Activated T-helper 17 cell treated with anti-CD3 and anti-CD28 coated beads, Interleukin-2, amount 50 U/mL, for 72 hours (primary cell): ENCODE results near the gene TGFBR3L. TPM values are rescaled to one million over a fixed set of nuclear protein-coding genes. Genes with fewer than 3 reads are reported as not detected.
A peak's percentile ranks its signal among the peaks of the same experiment; 100 is the strongest.
"Not testable (repeated sequence)": the region's sequence is repeated elsewhere in the genome, so short reads cannot be mapped to it uniquely, and the experiment has no call there.

Source experiments
- ATAC-seq: fragments of 150-1000 bp; cut with Tn5 transposase; replicated peaks from 2 replicates; pipeline ENCODE4 v1.10.0; 2021; ENCODE audit warnings: mild to moderate bottlenecking, moderate library complexity
- H3K27ac Mint-ChIP-seq: one replicate; pipeline ENCODE4 v1.8.0; 2022; ENCODE audit warnings: mixed read lengths
- H3K27me3 Mint-ChIP-seq: one replicate; pipeline ENCODE4 v1.8.0; 2022; ENCODE audit warnings: mixed read lengths
- H3K36me3 Mint-ChIP-seq: one replicate; pipeline ENCODE4 v1.8.0; 2022; ENCODE audit warnings: low read depth, mild to moderate bottlenecking, mixed read lengths
- H3K4me1 Mint-ChIP-seq: one replicate; pipeline ENCODE4 v1.8.0; 2022; ENCODE audit warnings: mixed read lengths
- H3K4me3 Mint-ChIP-seq: one replicate; pipeline ENCODE4 v1.8.0; 2022; ENCODE audit warnings: mild to moderate bottlenecking, mixed read lengths
- H3K9me3 Mint-ChIP-seq: one replicate; pipeline ENCODE4 v1.8.0; 2022; ENCODE audit warnings: mixed read lengths
- total RNA-seq, 2 donors: library from RNA; stranded (reverse); gene quantifications; one replicate each; pipeline ENCODE4 v1.2.3, GENCODE V29; 2022

TGFBR3L gene
- total RNA-seq, 2 donors from 2014 or later, result 3.7 to 7.6 TPM

GRCh38 chr19:7893362-7894101 lies 21.1 kb upstream of the TGFBR3L start:
- not testable (repeated sequence) for H3K4me3 Mint-ChIP-seq, ATAC-seq, H3K27ac Mint-ChIP-seq, H3K4me1 Mint-ChIP-seq, H3K9me3 Mint-ChIP-seq, H3K36me3 Mint-ChIP-seq, H3K27me3 Mint-ChIP-seq

GRCh38 chr19:7894612-7895309 lies 19.9 kb upstream of the TGFBR3L start:
- Mint-ChIP-seq H3K4me1 (no peaks in the 10 kb centered on the region), H3K36me3 (no peaks in the 10 kb centered on the region), H3K4me3 (no peak overlapping the region), H3K27ac (peak overlapping the region; percentile 15), H3K9me3 (no peaks in the 10 kb centered on the region), H3K27me3 (no peaks in the 10 kb centered on the region)
- no peak for ATAC-seq

- no peak overlapping the region for H3K4me3 Mint-ChIP-seq
- no peaks in the 10 kb centered on the region for H3K9me3 Mint-ChIP-seq
- H3K36me3 Mint-ChIP-seq, result no peaks in the 10 kb centered on the region
- no peak for ATAC-seq
- H3K27ac Mint-ChIP-seq, result no peak overlapping the region
- H3K27me3 Mint-ChIP-seq, result no peaks in the 10 kb centered on the region
- no peaks in the 10 kb centered on the region for H3K4me1 Mint-ChIP-seq
Observed at GRCh38 chr19:7895565-7895964, 19.1 kb upstream of the TGFBR3L start.

- Mint-ChIP-seq H3K9me3 (no peaks in the 10 kb centered on the region), H3K4me1 (no peaks in the 10 kb centered on the region), H3K36me3 (no peaks in the 10 kb centered on the region), H3K27me3 (no peaks in the 10 kb centered on the region), H3K4me3 (no peak overlapping the region), H3K27ac (no peak overlapping the region)
- ATAC-seq, result no peak
Observed at GRCh38 chr19:7897292-7897691, 17.3 kb upstream of the TGFBR3L start.

- Mint-ChIP-seq H3K27me3 (no peaks in the 10 kb centered on the region), H3K9me3 (no peaks in the 10 kb centered on the region), H3K36me3 (peaks cover 9% of the 10 kb centered on the region), H3K27ac (no peak overlapping the region), H3K4me3 (no peak overlapping the region), H3K4me1 (no peaks in the 10 kb centered on the region)
- ATAC-seq, result no peak
Observed at GRCh38 chr19:7898967-7899366, 15.7 kb upstream of the TGFBR3L start.

GRCh38 chr19:7899751-7900378 lies 14.8 kb upstream of the TGFBR3L start:
- Mint-ChIP-seq H3K27me3 (no peaks in the 10 kb centered on the region), H3K4me1 (peaks cover 4% of the 10 kb centered on the region), H3K36me3 (peaks cover 17% of the 10 kb centered on the region), H3K4me3 (no peak overlapping the region), H3K9me3 (no peaks in the 10 kb centered on the region), H3K27ac (no peak overlapping the region)
- ATAC-seq, result no peak

GRCh38 chr19:7900401-7900870 lies 14.2 kb upstream of the TGFBR3L start:
- Mint-ChIP-seq H3K4me1 (peaks cover 7% of the 10 kb centered on the region), H3K36me3 (peaks cover 23% of the 10 kb centered on the region), H3K9me3 (no peaks in the 10 kb centered on the region), H3K4me3 (no peak overlapping the region), H3K27ac (no peak overlapping the region), H3K27me3 (no peaks in the 10 kb centered on the region)
- no peak for ATAC-seq

- no peak for ATAC-seq
- Mint-ChIP-seq H3K27ac (no peak overlapping the region), H3K9me3 (no peaks in the 10 kb centered on the region), H3K27me3 (no peaks in the 10 kb centered on the region), H3K36me3 (peaks cover 28% of the 10 kb centered on the region), H3K4me3 (no peak overlapping the region), H3K4me1 (peaks cover 7% of the 10 kb centered on the region)
Observed at GRCh38 chr19:7900931-7901330, 13.7 kb upstream of the TGFBR3L start.

DNA sequence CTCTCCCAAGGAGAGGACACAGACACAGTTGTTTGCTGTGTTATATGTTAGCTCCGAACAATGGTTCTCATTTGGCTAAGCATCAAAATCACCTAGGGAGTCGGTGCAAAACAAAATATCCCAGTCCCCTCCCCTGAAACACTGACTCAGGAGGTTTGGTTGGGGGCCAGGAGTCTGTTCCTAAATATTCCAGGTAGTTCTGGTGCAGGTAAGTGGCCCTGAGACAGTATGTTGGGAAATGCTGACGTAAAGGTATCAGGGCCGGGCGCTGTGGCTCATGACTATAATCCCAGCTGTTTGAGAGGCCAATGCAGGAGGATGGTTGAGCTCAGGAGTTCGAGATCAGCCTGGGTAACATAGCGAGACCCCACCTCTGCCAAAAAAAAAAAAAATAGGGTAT lies 13.3 kb upstream of the TGFBR3L start:
- Mint-ChIP-seq H3K27ac (no peak overlapping the region), H3K4me3 (no peak overlapping the region), H3K36me3 (peaks cover 32% of the 10 kb centered on the region), H3K27me3 (no peaks in the 10 kb centered on the region), H3K9me3 (no peaks in the 10 kb centered on the region), H3K4me1 (peaks cover 7% of the 10 kb centered on the region)
- no peak for ATAC-seq

DNA sequence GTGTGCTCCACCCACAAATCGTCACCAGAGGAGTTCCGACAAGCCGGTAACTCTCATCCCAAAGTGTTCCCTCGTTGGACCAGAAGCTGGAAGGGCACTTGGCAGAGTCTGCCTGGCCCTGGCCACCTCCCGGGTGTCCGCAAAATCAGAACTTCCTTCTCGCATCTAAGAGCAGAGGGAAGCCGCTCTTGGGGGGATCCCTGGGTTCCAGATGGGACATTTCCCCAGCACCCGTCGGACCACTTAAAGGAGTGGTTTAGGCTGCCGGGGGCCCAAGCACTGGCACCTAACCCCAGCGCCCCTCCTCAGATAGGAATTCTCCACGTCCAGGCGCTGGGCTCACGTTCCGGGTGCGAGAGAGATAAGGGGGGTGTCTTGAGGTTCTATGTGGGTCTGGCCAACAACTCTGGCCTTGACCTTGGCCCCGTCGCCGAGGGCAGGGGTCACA lies 11.8 kb upstream of the TGFBR3L start:
- Mint-ChIP-seq H3K4me1 (peaks cover 7% of the 10 kb centered on the region), H3K9me3 (no peaks in the 10 kb centered on the region), H3K27ac (peak overlapping the region; percentile 88), H3K36me3 (peaks cover 32% of the 10 kb centered on the region), H3K27me3 (no peaks in the 10 kb centered on the region), H3K4me3 (peak overlapping the region; percentile 95)
- no peak for ATAC-seq

GRCh38 chr19:7903244-7904073 lies 11.2 kb upstream of the TGFBR3L start, which contains the start of gene MAP2K7:
TSS of gene MAP2K7 (plus strand) at chr19:7903877. CDS start at chr19:7903945, 68 bp downstream.
- Mint-ChIP-seq H3K4me3 (peak within 1 kb of the TSS; percentile 95), H3K27ac (peak within 1 kb of the TSS; percentile 91), H3K36me3 (peaks cover 32% of the 10 kb centered on the region), H3K9me3 (no peaks in the 10 kb centered on the region), H3K4me1 (peaks cover 7% of the 10 kb centered on the region), H3K27me3 (no peaks in the 10 kb centered on the region)
- ATAC-seq, result peak; percentile 87

GRCh38 chr19:7904074-7905020 lies 10.3 kb upstream of the TGFBR3L start:
- Mint-ChIP-seq H3K27ac (peak overlapping the region; percentile 91), H3K4me1 (peaks cover 7% of the 10 kb centered on the region), H3K4me3 (peak overlapping the region; percentile 95), H3K36me3 (peaks cover 32% of the 10 kb centered on the region), H3K27me3 (no peaks in the 10 kb centered on the region), H3K9me3 (no peaks in the 10 kb centered on the region)
- ATAC-seq, result peak; percentile 58

- Mint-ChIP-seq H3K36me3 (peaks cover 32% of the 10 kb centered on the region), H3K27me3 (no peaks in the 10 kb centered on the region), H3K27ac (peak overlapping the region; percentile 91), H3K9me3 (no peaks in the 10 kb centered on the region), H3K4me3 (peak overlapping the region; percentile 95), H3K4me1 (peaks cover 7% of the 10 kb centered on the region)
- no peak for ATAC-seq
Observed at GRCh38 chr19:7905268-7905667, 9.4 kb upstream of the TGFBR3L start.
